Measurements from ENCODE around the gene NBAS. TPM values are rescaled to one million over a fixed set of nuclear protein-coding genes. Genes with fewer than 3 reads are reported as not detected.

NBAS gene
- 29.7 TPM for total RNA-seq
- long read RNA-seq, partial matches to known transcripts, result 25 of 34 reads
- long read RNA-seq, other reads (novel, unspliced or antisense), result 9 of 34 reads

DNA sequence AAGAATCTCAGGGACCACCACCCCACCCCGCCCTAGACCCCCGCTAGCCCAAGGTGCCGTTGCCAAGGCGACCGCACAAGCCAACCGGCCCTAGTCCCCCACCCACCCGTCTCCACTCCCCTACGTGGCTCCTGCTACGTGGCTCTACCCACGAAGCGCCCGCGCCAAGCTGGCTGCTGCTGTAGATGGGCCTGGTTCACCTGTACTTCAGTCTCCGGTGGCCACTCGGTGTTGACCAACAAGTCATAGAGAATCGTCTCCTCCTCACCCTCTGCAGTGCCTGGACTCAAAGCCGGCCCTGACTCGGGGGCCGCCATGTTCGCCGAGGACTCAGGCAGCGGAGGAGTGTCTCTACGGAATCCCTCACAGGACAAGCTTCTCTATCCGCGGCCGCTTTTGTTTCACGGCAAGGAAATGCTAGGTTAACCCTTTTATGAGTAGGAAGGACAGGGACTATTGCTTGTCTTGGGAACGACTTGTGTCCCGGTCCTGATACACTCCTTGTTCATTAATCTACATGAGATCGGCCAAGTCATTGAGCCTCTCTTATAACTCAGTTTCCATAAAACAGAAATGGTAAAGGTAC, at the start of gene NBAS:
Gene NBAS (minus strand): TSS at position 347 of the 586 bp plus-strand sequence. CDS start 30 bp downstream, at position 317.
- peak; percentile 91 for DNase-seq (ENCODE audit: low spot score)

GRCh38 chr2:15610430-15610952, 49.4 kb upstream of the NBAS start:
- no peak for DNase-seq (ENCODE audit: low spot score)

DNA sequence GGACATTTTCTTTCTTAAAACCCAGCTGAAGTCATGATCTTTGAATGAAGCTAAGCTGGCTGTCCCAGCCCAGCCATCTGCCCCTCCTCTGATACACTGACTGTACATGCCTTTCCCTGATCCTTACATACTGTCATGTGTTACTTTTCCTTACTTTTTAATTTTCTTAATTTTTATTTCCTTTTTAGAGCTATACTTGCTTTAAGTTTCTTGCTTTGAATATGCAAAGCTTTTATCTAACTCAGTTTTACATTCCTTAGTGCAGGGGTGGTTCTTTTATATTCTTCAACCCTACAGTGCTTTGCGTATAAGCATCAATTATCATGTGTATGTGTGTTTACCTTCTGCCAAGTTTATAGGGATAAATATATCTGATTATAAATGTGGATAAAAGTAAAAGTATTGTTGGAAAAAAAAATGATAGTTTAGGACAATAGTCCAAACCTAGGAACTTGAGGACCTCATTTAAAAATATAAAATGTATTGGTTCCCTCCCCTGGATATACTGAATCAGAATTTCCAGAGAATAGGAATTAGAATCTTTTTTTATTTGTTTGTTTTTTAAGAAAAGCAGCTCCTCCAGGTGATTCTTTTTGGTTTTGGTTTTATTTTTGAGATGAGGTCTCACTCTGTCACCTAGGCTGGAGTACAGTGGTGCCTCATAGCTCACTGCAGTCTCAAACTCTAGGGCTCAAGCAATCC, 48.4 kb upstream of the NBAS start:
- DNase-seq (ENCODE audit: low spot score), result no peak

DNA sequence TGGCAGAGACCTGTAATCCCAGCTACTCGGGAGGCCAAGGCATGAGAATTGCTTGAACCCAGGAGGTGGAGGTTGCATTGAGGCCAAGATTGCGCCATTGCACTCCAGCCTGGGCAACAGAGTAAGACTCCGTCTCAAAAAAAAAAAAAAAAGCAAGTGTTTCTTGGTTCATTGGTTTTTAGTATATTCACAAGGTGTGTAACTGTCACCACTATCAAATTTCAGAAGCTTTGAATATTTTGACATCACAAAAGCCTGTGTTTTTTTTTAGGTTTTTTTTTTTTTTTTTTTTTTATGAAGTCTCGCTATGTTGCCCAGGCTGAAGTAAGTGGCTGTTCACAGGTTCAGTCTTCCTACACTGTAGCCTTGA, 47.2 kb upstream of the NBAS start:
- no peak for DNase-seq (ENCODE audit: low spot score)

- DNase-seq (ENCODE audit: low spot score), result no peak
These were observed 46.7 kb upstream of the NBAS start for GRCh38 chr2:15607709-15608391.

DNA sequence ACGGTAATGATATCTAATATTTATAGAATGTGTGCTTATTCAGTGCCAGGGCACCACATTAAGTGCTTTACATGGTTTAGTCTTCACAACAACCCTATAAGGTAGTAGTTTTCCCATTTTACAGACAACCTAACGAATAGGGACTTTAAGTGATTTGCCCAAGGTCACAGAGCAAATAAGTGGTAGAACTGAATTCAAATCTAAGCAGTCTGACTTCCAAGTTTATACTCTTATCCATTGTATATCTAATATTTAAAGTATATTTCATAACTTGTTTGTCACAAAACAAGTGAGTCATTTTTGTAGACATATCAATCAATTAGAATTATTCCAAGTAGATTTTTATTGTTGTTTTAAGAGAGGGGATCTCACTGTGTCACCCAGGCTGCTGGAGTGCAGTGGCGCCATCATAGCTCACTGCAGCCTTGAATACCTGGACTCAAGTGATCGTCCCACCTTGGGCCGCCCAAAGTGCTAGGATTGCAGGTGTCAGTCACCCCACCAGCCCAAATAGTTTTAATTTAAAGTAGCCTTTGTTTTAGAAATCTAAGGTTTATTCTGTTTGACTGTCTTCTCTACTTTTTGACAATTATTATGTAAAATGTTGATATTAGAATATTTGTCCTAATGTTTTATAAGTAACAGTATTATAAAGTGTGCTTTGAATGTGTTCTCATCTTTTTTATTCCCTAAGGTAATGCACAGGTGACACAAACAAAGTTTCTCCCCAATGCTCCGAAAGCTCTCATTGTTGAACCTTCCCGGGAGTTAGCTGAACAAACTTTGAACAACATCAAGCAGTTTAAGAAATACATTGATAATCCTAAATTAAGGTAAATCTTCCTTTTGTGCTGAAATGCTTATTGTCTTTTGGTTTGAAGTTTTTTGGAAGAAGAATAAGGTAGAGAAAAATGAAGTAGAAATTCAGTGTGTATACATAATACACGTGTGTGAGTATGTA, 45.6 kb upstream of the NBAS start:
- no peak for DNase-seq (ENCODE audit: low spot score)

- DNase-seq (ENCODE audit: low spot score), result no peak
These were observed 44.6 kb upstream of the NBAS start for GRCh38 chr2:15605721-15606120.

- no peak for DNase-seq (ENCODE audit: low spot score)
These were observed 42.8 kb upstream of the NBAS start for GRCh38 chr2:15603948-15604347.

DNA sequence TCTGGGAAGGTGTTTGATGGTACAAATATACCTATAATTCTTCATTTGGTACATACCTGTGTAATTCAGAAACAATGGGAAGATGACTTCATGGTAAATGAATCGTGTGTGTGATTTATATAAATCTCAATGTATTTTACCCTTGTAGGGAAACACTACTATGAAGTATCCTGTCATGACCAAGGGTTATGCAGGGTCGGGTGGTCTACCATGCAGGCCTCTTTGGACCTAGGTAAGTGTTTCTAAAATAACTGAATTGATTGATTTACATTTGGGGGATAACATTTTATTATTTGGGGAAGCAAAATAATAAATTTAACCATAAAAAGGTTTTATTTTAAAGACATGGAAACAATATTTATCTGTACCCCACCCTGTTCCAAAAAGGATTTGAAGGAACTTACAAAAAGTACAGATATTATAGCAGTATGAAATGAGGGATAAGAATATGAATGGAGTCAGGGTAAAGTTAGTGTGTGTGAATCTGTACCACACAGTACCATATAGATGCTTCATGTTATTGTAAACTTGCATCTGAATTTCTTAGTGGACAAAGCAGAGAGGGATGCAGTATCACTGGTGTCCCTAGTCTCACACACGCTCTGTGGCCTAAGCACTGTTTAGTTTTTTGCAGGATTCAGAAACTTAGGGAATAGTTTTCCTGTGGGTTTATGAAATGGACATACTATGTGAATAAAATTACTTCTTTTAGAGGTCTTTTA, 42.1 kb upstream of the NBAS start:
- DNase-seq (ENCODE audit: low spot score), result no peak

GRCh38 chr2:15602393-15602792, 41.3 kb upstream of the NBAS start:
- no peak for DNase-seq (ENCODE audit: low spot score)

- DNase-seq (ENCODE audit: low spot score), result no peak
These were observed 40.5 kb upstream of the NBAS start for GRCh38 chr2:15601681-15602080.

DNA sequence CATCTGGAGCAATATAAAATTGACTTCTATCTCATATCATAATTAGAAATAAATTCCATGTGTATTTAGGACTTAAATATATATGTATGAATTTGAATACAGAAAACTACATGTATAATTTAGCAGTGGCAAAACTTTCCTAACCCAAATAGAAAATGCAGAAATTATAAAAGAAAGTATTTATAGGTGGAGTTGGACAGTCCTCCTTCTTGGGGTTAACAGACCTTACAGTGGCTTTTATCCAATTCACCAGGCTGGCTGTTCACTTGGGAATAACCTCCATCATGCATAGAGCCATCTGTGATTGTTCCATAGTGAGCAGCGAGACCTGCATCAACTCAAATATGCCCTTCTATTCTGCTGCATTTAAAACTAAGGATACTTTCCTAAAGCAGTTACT, 38.9 kb upstream of the NBAS start:
- no peak for DNase-seq (ENCODE audit: low spot score)

DNA sequence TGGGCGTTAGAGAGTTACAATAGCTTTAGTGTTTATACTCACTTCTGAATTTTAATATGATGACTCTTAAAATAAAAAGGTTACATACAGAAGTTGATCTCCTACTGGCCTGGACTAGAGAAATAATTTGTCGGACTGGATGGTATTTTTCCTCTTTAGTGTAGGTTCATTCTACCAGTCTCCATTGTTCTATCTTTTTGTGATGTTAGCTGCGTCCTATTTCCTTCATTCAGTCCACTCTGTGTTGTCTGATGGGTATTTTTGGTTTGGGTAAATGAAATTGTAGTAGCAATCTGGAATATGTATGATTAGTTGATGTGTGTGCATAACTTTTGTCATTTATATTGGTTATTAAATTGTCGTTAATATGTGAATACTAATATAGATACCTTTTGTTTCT, 35.8 kb upstream of the NBAS start:
- DNase-seq (ENCODE audit: low spot score), result no peak

DNA sequence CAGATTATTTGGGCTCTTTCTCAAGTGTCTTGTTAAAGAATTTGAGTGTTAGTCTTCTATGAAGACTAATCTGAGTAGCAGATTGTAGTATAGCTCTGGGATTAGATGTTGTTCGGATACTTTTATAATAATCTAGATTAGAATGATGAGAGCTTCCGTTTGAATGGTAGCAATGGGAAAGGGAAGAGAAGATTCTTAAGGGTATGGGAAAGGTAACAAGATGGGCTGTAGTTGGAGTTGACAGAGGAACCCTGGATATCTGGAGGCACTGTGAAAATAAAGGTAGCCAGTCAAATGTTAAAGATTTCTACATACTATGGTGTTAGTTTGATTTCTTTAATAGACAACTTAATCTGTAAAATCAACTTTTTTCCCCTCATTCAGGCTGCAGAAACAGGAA, 35.2 kb upstream of the NBAS start:
- no peak for DNase-seq (ENCODE audit: low spot score)

GRCh38 chr2:15595936-15596335, 34.8 kb upstream of the NBAS start:
- DNase-seq (ENCODE audit: low spot score), result no peak

DNA sequence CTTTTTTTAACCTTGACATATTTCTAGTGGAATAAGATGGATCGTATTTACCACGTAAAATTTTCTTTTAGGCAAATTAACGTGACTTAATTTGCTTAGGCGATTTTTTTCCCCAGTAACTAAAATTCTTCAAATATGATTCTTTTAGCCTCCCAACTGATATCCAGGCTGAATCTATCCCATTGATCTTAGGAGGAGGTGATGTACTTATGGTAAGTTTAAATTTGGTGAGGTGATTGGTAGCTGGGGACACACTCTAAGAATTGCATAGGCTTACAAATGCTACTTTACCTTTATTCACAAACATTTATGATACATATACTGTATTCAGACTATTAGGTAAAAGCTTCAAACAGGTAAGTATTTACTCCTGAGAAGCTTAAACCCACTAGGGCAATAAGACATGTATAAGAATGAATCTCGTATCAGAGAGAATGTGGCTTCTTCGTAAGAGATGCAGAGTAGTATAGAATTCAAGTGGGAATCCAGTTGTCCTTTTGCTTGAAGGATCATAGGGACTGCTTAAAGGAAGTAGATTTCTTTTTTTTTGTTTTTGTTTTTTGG, 34.3 kb upstream of the NBAS start:
- DNase-seq (ENCODE audit: low spot score), result no peak

GRCh38 chr2:15594291-15595256, 33.4 kb upstream of the NBAS start:
- DNase-seq (ENCODE audit: low spot score), result no peak

DNA sequence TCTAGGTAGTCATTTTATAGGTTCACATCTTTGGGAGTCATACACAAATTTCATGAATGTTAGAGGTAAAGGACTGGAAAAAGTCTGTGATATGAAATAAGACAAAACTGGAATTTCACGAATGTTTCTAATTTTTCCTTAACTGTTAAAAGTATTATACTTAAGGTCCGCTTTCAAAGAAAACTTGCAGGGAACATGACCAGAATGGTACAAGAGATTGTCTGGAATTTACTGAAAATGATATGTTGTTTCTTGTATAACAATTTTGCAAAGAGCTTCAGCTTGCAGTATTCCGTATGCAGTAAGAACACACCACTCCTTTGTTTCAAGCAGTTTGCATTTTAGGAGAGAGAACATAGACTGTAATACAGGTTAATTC, 32.2 kb upstream of the NBAS start:
- no peak for DNase-seq (ENCODE audit: low spot score)

All from mesenteric fat pad (tissue), 1 donor.